GM12892 (cell line): ENCODE measurements around the gene DAPK2.

Source experiments
- POLR2A ChIP-seq: IDR thresholded peaks from 2 replicates; pipeline ENCODE4 v1.6.1; 2011; ENCODE audit warnings: low read depth, low read length, control low read depth
- POLR2AphosphoS5 ChIP-seq: IDR thresholded peaks from 2 replicates; pipeline ENCODE4 v1.6.1; 2011; ENCODE audit warnings: low read depth, low read length, control low read depth

GRCh38 chr15:63922916-63923315 is 123.4 kb downstream of the DAPK2 start:
- TF ChIP-seq POLR2A (no peak), POLR2AphosphoS5 (no peak)
